ENCODE data around the gene BANP. TPM values are rescaled to one million over a fixed set of nuclear protein-coding genes. Genes with fewer than 3 reads are reported as not detected.

The BANP gene
- total RNA-seq, 1 experiment from 2014 or later: 34.5 TPM

DNA sequence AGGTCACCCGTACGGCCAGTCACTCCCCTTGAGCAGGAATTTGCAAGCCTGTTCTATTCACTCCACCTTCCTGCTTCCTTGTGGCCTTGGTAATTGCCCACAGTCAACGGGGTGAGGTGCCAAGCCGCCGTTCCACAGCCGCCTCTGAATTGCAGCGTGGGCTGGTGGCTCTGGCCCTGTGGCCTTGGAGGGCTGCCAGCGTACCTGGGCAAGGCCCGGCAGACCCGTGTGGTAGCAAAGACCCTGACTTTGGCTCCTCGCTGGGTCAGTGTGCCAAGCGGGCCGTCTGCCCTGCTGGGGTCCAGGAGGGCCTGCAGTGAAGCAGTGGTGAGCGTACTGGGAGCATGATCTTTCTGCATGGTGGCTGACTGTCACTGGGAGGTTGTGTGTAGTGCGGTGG, 3.6 kb downstream of the BANP start:
- TF ChIP-seq, protein P1, sequence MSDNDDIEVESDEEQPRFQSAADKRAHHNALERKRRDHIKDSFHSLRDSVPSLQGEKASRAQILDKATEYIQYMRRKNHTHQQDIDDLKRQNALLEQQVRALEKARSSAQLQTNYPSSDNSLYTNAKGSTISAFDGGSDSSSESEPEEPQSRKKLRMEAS (CRISPR knock-in tag; IDR thresholded peaks at IDR 0.05): no peak

DNA sequence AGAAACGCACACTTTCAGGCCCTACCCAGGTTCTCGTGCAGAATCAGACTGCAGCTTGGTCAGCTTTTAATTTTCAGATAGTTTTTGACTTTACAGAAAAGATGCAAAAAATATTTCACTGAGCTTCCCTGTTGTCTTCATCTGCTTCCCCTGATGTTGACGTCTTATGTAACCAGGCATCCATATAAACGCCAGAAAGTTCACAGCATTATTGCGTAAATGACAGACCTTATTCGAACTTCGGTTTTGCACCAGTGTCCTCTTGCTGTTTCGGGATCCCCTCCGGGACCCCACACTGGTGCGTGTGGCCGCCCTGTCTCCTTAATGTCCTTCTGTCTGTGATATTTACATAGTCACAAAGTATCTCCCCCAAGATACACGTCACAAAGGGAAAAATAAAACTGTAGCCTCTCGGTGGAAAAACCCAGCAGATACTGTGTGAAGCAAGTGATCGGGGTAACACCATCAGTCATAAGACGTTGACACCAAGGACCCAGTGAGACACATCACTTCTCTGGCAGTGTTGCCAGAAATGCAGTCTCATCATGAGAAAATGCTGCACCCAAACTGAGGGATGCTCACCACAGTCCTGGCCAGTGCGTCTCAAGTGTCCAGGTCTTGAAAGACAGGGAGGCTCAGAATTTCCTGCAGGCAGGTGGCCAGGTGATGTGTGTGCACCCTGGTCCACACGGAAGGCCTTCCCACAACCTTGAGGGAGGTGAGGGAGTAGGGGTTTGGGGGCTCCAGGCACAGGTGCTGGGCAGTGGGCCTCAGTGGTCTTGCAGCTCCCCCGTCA, 4.3 kb downstream of the BANP start:
- H3K27ac Mint-ChIP-seq: peak overlapping the region; percentile 89
- TF ChIP-seq TEAD4 (CRISPR knock-in tag; IDR thresholded peaks at IDR 0.05) (no peak), ZNF416 (CRISPR knock-in tag; IDR thresholded peaks at IDR 0.05) (no peak), EMX1 (CRISPR knock-in tag; IDR thresholded peaks at IDR 0.05) (no peak), JAZF1 (CRISPR knock-in tag; IDR thresholded peaks at IDR 0.05) (no peak), GABPB1 (CRISPR knock-in tag; IDR thresholded peaks at IDR 0.05) (no peak)
- TF ChIP-seq, protein P2, sequence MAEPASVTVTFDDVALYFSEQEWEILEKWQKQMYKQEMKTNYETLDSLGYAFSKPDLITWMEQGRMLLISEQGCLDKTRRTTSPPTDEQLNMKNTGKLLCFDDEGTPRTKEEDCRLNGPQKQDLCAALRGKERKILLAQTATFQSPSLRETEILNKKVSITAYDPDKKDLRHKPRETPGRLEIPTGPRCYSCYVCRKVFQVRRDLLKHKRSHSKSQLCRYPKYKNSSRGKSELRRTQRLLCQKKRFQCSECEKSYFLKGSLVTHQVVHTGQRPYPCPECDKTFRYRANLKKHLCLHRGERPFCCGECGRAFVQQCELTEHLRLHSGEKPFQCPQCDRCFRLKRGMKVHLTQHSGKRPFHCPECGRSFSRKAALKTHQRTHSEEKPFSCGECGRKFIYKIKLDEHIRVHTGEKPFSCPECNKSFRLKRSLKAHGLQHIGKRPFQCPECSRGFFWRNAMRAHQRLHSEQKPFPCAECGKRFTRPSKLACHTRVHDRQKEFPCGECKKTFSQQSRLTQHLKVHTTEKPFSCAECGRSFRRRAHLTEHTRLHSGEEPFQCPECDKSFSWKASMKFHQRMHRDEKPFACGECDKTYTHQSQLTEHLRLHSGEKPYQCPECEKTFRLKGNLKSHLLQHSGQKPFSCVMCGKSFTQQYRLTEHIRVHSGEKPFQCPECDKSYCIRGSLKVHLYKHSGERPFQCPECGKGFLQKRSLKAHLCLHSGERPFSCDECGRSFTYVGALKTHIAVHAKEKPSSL (CRISPR knock-in tag; conservative IDR thresholded peaks at IDR 0.05): no peak
- TF ChIP-seq, protein P3, sequence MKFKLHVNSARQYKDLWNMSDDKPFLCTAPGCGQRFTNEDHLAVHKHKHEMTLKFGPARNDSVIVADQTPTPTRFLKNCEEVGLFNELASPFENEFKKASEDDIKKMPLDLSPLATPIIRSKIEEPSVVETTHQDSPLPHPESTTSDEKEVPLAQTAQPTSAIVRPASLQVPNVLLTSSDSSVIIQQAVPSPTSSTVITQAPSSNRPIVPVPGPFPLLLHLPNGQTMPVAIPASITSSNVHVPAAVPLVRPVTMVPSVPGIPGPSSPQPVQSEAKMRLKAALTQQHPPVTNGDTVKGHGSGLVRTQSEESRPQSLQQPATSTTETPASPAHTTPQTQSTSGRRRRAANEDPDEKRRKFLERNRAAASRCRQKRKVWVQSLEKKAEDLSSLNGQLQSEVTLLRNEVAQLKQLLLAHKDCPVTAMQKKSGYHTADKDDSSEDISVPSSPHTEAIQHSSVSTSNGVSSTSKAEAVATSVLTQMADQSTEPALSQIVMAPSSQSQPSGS (CRISPR knock-in tag; IDR thresholded peaks at IDR 0.05; ENCODE audit: borderline replicate concordance, low read depth): no peak
- TF ChIP-seq, protein P4, sequence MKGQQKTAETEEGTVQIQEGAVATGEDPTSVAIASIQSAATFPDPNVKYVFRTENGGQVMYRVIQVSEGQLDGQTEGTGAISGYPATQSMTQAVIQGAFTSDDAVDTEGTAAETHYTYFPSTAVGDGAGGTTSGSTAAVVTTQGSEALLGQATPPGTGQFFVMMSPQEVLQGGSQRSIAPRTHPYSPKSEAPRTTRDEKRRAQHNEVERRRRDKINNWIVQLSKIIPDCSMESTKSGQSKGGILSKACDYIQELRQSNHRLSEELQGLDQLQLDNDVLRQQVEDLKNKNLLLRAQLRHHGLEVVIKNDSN (CRISPR knock-in tag; IDR thresholded peaks at IDR 0.05): no peak
- ATAC-seq: no peak
- no peaks in the 10 kb centered on the region for H3K27me3 Mint-ChIP-seq (ENCODE audit: low read depth)
- CTCF ChIA-PET: interaction anchor here (1.5 kb wide), 1 partner anchor 29 kb away, joined by 4 read pairs; no protein-coding TSS in a partner anchor
- POLR2A ChIA-PET: no interaction called here
- no peaks in the 10 kb centered on the region for H3K9me3 Mint-ChIP-seq
- H3K4me3 Mint-ChIP-seq: no peak overlapping the region
- peaks cover 40% of the 10 kb centered on the region for H3K4me1 Mint-ChIP-seq
- DNase-seq (ENCODE audit: low spot score): no peak
- H3K36me3 Mint-ChIP-seq: peaks cover 22% of the 10 kb centered on the region

More for the DNA sequence above, 3.6 kb downstream of the BANP start:
- Mint-ChIP-seq H3K36me3 (peaks cover 22% of the 10 kb centered on the region), H3K27me3 (ENCODE audit: low read depth) (no peaks in the 10 kb centered on the region), H3K9me3 (no peaks in the 10 kb centered on the region), H3K4me3 (no peak overlapping the region), H3K4me1 (peaks cover 40% of the 10 kb centered on the region), H3K27ac (no peak overlapping the region)
- no peak for DNase-seq (ENCODE audit: low spot score)
- POLR2A ChIA-PET: no interaction called here
- CTCF ChIA-PET: no interaction called here
- ATAC-seq: no peak

DNA sequence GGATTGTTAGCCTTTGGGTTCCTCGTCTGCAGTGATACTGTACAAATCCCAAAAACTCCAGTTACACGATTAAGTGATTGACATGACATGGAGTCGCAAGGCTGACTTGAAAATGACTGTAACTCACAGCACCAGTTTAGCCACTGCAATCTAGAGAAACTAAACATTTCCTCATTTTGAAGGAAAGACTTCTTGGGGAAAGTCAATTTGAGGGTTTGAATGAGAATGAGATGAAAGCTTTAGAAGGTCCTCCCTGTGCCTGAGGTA, 4.8 kb downstream of the BANP start:
- no peak for ATAC-seq
- Mint-ChIP-seq H3K9me3 (no peaks in the 10 kb centered on the region), H3K27ac (peak overlapping the region; percentile 89), H3K36me3 (peaks cover 22% of the 10 kb centered on the region), H3K4me3 (no peak overlapping the region), H3K4me1 (peaks cover 40% of the 10 kb centered on the region), H3K27me3 (ENCODE audit: low read depth) (no peaks in the 10 kb centered on the region)
- no peak for DNase-seq (ENCODE audit: low spot score)
- ChIA-PET CTCF (interaction anchor here (0.7 to 1.6 kb wide), 6 partner anchors 19 to 177 kb away, joined by 3 to 5 read pairs (median 4); partner anchors contain the start of gene CA5A), POLR2A (no interaction called here)
- TF ChIP-seq, protein P5, sequence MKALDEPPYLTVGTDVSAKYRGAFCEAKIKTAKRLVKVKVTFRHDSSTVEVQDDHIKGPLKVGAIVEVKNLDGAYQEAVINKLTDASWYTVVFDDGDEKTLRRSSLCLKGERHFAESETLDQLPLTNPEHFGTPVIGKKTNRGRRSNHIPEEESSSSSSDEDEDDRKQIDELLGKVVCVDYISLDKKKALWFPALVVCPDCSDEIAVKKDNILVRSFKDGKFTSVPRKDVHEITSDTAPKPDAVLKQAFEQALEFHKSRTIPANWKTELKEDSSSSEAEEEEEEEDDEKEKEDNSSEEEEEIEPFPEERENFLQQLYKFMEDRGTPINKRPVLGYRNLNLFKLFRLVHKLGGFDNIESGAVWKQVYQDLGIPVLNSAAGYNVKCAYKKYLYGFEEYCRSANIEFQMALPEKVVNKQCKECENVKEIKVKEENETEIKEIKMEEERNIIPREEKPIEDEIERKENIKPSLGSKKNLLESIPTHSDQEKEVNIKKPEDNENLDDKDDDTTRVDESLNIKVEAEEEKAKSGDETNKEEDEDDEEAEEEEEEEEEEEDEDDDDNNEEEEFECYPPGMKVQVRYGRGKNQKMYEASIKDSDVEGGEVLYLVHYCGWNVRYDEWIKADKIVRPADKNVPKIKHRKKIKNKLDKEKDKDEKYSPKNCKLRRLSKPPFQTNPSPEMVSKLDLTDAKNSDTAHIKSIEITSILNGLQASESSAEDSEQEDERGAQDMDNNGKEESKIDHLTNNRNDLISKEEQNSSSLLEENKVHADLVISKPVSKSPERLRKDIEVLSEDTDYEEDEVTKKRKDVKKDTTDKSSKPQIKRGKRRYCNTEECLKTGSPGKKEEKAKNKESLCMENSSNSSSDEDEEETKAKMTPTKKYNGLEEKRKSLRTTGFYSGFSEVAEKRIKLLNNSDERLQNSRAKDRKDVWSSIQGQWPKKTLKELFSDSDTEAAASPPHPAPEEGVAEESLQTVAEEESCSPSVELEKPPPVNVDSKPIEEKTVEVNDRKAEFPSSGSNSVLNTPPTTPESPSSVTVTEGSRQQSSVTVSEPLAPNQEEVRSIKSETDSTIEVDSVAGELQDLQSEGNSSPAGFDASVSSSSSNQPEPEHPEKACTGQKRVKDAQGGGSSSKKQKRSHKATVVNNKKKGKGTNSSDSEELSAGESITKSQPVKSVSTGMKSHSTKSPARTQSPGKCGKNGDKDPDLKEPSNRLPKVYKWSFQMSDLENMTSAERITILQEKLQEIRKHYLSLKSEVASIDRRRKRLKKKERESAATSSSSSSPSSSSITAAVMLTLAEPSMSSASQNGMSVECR (CRISPR knock-in tag; IDR thresholded peaks at IDR 0.05; ENCODE audit: borderline replicate concordance): no peak
- TF ChIP-seq, protein P6, sequence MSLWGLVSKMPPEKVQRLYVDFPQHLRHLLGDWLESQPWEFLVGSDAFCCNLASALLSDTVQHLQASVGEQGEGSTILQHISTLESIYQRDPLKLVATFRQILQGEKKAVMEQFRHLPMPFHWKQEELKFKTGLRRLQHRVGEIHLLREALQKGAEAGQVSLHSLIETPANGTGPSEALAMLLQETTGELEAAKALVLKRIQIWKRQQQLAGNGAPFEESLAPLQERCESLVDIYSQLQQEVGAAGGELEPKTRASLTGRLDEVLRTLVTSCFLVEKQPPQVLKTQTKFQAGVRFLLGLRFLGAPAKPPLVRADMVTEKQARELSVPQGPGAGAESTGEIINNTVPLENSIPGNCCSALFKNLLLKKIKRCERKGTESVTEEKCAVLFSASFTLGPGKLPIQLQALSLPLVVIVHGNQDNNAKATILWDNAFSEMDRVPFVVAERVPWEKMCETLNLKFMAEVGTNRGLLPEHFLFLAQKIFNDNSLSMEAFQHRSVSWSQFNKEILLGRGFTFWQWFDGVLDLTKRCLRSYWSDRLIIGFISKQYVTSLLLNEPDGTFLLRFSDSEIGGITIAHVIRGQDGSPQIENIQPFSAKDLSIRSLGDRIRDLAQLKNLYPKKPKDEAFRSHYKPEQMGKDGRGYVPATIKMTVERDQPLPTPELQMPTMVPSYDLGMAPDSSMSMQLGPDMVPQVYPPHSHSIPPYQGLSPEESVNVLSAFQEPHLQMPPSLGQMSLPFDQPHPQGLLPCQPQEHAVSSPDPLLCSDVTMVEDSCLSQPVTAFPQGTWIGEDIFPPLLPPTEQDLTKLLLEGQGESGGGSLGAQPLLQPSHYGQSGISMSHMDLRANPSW (CRISPR knock-in tag; conservative IDR thresholded peaks at IDR 0.05; ENCODE audit: low read depth): no peak
- no peak for TF ChIP-seq SMAD4 (CRISPR knock-in tag; IDR thresholded peaks at IDR 0.05)
- TF ChIP-seq KAT7 (CRISPR knock-in tag; IDR thresholded peaks at IDR 0.05; ENCODE audit: borderline replicate concordance): no peak
- no peak for TF ChIP-seq JUN (CRISPR knock-in tag; IDR thresholded peaks at IDR 0.05)
- TF ChIP-seq OVOL2 (CRISPR knock-in tag; IDR thresholded peaks at IDR 0.05; ENCODE audit: borderline replicate concordance): no peak
- TF ChIP-seq ZNF232 (CRISPR knock-in tag; IDR thresholded peaks at IDR 0.05): no peak
- TF ChIP-seq, protein P7, sequence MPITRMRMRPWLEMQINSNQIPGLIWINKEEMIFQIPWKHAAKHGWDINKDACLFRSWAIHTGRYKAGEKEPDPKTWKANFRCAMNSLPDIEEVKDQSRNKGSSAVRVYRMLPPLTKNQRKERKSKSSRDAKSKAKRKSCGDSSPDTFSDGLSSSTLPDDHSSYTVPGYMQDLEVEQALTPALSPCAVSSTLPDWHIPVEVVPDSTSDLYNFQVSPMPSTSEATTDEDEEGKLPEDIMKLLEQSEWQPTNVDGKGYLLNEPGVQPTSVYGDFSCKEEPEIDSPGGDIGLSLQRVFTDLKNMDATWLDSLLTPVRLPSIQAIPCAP (CRISPR knock-in tag; IDR thresholded peaks at IDR 0.05): no peak
- TF ChIP-seq RELA (CRISPR knock-in tag; IDR thresholded peaks at IDR 0.05; ENCODE audit: borderline replicate concordance): no peak

Measured in WTC11 (cell line).